HG02623 (cell line): ENCODE data around the gene POLD2.

ENCODE experiments used
- ATAC-seq: cut with Tn5 transposase; IDR thresholded peaks from one replicate; pipeline ENCODE4 v1.9.1; 2021; ENCODE audit warnings: moderate library complexity; ENCODE audit not compliant: unreplicated experiment

The POLD2 gene

GRCh38 chr7:44066494-44067063, 56.8 kb downstream of the POLD2 start:
- no peak for ATAC-seq

GRCh38 chr7:44066111-44066460, 57.3 kb downstream of the POLD2 start:
- no peak for ATAC-seq

GRCh38 chr7:44065431-44066110, 57.8 kb downstream of the POLD2 start, which contains the start of gene PGAM2:
PGAM2 (minus strand) TSS chr7:44065567; CDS start chr7:44065529, 38 bp downstream.
- ATAC-seq, result no peak

GRCh38 chr7:44064791-44065430, 58.4 kb downstream of the POLD2 start:
- no peak for ATAC-seq
